Stromal cell of bone marrow (primary cell): Measurements from ENCODE around the gene POC1A.

Experiments
- DNase-seq: peaks from one replicate; pipeline ENCODE4 v3.0.0-alpha.2; 2012; ENCODE audit warnings: low read depth

Gene POC1A

GRCh38 chr3:52126500-52126899, 27.7 kb downstream of the POC1A start:
- DNase-seq, result no peak

DNA sequence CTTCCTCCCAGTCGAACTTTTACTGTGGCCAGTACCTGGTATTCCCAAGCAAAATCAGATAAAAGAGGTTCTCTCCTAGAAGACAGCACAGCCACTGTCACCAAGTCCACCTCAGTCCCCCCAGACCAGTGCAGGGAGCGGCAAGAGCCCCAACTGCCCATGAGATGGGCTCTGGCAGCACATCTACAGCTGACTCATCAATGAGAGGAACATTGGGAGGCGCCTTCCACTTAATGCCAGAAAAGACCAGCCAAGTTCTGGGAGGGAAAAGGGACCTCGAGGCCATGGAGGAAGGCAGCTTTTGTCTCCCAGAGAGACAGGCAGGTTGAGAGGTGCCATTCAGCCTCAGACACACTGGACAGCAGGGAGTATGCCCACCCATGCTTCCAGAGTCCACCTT, 28.2 kb downstream of the POC1A start:
- DNase-seq, result no peak

DNA sequence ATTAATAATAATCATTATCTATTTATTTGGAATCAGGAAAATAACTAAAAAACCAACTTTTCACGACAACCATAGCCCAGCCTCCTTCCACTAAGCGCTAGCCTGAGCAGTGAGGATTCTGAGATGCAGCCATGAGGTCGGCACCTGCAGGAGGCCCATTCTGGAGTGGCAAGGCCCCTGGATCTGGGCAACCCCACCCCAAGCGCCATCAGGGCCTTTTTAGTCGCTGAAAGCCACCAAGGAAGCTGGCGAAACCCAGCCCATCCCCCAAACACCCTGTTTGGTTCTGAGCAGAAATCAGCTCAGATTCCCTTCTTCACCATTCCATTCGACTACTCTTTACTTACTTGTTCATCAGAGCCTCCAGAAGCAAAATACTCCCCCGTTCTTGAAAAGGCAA, 29.5 kb downstream of the POC1A start:
- DNase-seq, result no peak

DNA sequence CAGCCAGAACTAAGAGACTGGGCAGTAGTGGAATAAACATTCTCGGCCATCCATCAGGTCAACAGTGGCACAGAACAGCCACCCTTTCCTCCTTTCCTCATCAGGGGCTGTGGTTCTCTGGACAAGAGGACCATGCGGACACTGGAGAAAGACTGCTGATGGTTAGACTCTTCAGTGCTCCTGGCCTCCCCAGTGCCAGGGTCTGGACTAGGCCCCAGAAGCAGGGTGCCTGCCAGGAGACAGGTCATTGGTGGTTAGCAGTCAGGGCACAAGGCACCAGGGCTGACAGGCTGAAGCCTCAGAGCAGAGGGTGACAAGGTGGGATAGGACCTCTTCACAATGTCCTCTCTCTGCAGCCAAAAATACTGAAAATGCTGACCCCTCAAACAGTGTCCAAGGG, 30.1 kb downstream of the POC1A start:
- no peak for DNase-seq

DNA sequence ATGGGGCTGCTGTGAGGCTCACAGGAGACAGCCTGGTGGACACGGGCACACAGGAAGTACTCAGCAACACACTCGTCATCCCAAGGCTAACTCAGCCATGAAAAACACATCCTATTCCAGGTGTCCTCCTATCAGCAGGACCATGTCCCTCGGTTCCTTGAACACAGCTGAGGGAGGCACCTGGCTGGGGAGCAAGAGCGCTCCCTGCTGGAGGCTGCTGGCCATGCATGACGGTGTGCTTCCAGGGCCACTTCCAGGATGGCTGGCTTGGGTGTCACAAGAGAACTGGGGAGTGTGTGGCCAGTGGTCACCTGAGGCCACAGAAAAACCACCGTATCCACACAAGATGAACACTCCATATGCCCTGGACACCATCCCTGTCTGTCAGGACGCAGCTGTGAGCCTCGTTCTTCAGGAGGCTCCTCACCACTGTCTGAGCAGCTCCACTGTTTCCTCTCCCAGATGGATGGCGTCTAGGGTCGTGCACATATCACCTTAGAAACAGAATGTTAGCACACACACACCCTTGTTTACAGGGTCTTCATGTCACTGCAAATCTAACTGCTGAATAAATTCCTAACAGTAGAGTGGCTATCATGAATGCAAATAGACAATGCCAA, 31.0 kb downstream of the POC1A start:
- no peak for DNase-seq

DNA sequence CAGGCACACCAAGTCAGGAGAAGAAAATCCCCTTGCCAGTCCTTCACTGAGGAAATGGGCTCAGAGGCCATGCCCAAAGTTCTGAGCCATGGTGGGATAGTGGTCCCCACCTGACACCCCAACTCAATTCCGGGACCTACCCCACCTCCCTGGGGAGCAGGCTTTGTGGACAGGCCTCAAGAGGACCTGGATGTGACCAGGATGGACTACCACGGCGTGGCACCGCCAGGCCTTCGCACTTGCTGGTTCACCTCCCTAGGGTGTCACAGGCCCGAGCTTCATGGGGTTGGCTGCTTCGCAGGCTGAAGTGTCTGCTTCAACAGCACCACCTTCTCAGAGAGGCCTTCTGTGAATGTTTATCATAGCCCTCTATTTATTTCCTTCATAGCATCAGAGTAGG, 31.7 kb downstream of the POC1A start:
- DNase-seq, result no peak

- DNase-seq, result no peak
These were observed 32.4 kb downstream of the POC1A start for GRCh38 chr3:52121813-52122212.

DNA sequence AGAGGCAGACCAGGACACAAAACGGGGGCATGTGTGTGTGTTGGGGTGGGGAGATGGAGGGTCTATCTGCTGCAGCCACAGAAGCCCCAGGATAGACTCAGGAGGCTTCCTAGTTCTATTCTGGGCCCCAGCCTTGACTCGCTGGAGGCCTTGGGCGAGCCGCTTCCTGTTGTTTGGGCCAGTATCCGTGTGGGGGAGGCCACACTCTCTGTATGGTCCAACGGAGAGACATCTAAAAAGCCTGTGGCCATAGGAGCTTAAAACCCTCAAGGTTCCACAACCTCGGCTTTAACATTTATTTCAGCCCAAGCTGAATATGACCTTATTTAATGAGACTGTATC, 32.8 kb downstream of the POC1A start:
- no peak for DNase-seq

- no peak for DNase-seq
These were observed 33.4 kb downstream of the POC1A start for GRCh38 chr3:52120556-52121463.

DNA sequence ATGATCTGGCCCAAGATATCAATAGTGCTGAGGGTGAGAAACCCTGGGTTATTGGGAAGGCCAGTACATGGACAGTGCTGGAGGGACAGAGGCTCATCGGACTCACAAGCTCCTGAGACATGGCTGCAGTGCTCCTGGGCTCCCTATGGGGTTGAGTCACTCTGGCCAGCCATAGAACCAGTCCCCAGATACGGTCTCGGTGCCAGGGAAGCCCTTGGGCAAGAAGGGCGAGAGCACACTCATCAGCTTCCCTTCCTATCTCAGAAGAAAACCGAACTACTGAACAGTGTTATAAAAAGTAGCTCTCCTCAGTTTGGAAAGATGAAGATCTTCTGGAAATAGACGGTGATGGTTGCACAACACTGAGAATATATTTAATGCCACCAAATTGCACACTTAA, 34.4 kb downstream of the POC1A start:
- DNase-seq, result no peak

DNA sequence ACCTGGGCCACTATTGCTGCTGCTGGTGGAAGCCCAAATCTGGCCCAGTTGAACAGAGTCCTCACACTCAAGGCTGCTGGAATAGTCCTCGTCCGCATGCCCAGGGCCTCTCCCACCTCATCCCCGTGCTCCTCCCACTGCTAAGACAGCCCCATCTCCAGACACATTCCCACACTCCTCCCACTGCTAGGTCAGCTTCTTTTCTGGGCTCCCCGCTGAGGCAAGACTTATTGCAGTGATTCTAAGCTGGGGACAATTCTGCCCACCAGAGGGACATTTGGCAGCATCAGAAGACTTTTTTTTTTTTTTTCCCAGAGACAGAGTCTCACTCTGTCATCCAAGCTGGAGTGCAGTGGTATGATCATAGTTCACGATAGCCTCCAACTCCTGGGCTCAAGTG, 35.1 kb downstream of the POC1A start:
- no peak for DNase-seq

GRCh38 chr3:52118156-52118875, 35.9 kb downstream of the POC1A start:
- DNase-seq, result no peak

DNA sequence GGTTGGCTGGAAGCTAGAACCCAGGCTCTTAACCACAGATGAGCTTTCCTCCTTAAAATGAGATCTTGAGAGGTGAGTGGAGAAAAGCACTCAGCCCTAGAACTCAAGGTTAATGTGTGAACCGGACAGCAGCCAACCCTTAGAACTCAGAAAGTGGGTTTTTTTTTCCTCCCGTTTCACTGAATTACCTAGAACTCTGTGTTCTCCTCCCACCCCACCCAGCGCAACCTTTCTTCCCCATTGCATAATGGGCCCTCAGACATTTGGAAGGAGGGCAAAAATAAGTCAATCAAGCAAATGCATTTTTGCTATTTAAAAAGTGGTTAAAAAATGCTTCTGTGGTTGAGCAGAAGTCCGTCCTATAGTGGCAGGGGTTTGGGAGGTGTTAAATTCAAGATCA, 36.7 kb downstream of the POC1A start:
- DNase-seq, result no peak

DNA sequence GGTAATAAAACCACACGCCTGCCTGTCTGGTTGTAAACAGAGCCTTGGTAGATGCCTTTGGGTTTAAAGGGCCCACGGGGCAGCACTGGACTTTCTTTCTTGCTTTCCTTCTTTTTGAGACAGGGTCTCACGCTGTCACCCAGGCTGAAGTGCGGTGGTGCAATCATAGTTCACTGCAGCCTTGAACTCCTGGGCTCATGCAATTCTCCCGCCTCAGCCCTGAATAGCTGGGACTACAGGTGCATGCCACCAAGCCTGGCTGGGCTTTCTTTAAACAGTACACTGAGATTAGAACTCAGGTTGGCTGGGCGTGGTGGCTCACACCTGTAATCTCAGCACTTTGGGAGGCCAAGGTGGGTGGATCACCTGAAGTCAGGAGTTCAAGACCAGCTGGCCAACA, 42.2 kb downstream of the POC1A start:
- DNase-seq, result no peak

DNA sequence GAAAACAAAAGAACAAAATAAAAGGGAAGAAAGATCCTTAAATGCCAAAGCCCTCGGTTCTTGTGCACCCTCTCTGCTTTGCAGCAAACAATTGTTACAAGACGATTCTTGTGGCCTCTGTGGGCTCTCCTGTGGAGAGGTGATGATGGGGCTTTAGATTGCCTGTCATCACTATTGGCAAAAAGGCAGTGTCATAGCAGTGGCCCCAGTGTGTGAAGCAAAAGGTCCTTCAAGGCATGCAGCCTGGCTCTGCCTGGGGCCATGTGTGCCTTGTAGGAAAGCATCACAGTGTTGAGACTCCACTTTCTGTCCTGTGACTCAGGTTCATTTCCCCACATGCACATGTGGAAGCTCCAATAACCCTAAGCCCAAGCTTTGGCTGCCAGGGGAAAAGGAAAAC, 43.7 kb downstream of the POC1A start:
- no peak for DNase-seq

GRCh38 chr3:52109611-52110301, 44.5 kb downstream of the POC1A start:
- no peak for DNase-seq

GRCh38 chr3:52108302-52109232, 45.7 kb downstream of the POC1A start:
- no peak for DNase-seq

- no peak for DNase-seq
These were observed 47.1 kb downstream of the POC1A start for GRCh38 chr3:52106951-52107611.

DNA sequence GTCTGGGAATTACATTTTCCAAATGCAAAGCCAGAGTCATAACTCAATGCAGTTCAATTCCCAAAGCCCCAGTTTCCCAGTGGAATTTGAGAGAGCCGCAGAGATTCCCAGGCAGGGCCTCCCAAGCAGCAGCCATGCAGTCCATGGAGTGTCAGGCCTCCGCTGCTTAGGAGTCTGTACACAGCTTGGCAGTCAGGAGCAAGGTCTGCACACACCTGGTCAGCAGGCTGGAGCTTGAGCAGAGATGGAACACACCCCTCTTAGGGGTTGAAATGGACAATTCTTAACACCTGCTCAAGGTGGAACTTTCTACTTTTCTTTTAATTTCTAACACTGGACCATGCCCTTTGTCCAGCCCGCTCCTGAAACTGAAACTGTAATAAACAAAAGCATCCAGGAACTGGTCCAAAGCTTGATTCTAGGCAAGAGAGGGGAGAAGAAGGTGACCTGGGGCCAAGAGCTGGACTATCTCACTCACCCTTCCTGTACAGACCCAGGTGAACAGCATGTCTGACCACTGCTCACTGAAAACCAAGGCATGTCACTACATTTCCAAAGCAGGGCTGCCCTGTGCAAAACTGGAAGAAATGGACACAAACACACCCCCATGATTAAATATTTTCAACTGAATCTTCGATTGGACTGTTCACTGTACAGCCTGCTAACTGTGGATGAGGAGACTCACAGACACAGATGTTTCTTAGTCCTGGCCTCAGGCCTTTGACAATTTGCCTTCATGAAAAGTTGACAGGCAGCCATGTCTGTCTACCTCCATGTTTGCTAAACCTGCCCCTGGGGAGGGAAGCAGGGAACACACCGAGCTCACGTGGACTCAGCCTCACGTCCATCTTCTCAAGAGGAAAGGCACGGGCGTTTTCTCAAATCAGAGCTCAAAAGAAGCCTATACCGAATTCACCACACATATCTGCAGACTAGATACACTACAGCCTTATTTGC, 49.3 kb downstream of the POC1A start:
- DNase-seq, result no peak

- no peak for DNase-seq
These were observed 51.3 kb downstream of the POC1A start for GRCh38 chr3:52102934-52103333.
